Anterior cingulate cortex (tissue), 58 donors: ENCODE results near the gene FXYD4.

ENCODE experiments used
- DNase-seq, 58 donors: peaks; one replicate each; lab custom pipeline; 2025; lab: John Stamatoyannopoulos, UW

Gene FXYD4

GRCh38 chr10:43393606-43394360 is 22.3 kb downstream of the FXYD4 start:
- no peak for DNase-seq

GRCh38 chr10:43394868-43395267 is 23.4 kb downstream of the FXYD4 start:
- no peak for DNase-seq

- peak in 2 of 58 donors; percentile 13 to 15 for DNase-seq
Measured at GRCh38 chr10:43395571-43396060, 24.2 kb downstream of the FXYD4 start.

GRCh38 chr10:43396061-43396927 is 24.9 kb downstream of the FXYD4 start:
- DNase-seq = peak in 51 of 58 donors; percentile 19 to 89 (median 69)

- peak; percentile 27 to 89 (median 76) for DNase-seq
Measured at GRCh38 chr10:43396928-43397624, 25.6 kb downstream of the FXYD4 start.

GRCh38 chr10:43398939-43399319 is 27.5 kb downstream of the FXYD4 start:
- no peak for DNase-seq

GRCh38 chr10:43399320-43400310 is 28.2 kb downstream of the FXYD4 start:
- DNase-seq = no peak

- DNase-seq = no peak
Measured at GRCh38 chr10:43401627-43402026, 30.2 kb downstream of the FXYD4 start.

- no peak for DNase-seq
Measured at GRCh38 chr10:43402176-43402575, 30.7 kb downstream of the FXYD4 start.

GRCh38 chr10:43402880-43403452 is 31.5 kb downstream of the FXYD4 start:
- no peak for DNase-seq

- no peak for DNase-seq
Measured at GRCh38 chr10:43403911-43404703, 32.7 kb downstream of the FXYD4 start.

- no peak for DNase-seq
Measured at GRCh38 chr10:43404704-43405084, 33.3 kb downstream of the FXYD4 start.

- DNase-seq = peak in 23 of 58 donors; percentile 6 to 63 (median 36)
Measured at GRCh38 chr10:43407148-43407575, 35.7 kb downstream of the FXYD4 start.

- DNase-seq = peak in 53 of 58 donors; percentile 19 to 86 (median 60)
Measured at GRCh38 chr10:43407576-43408330, 36.3 kb downstream of the FXYD4 start.

GRCh38 chr10:43408331-43408709 is 36.9 kb downstream of the FXYD4 start:
- peak in 1 of 58 donors; percentile 25 for DNase-seq

GRCh38 chr10:43408710-43409384 is 37.4 kb downstream of the FXYD4 start, which contains the start of gene HNRNPF:
TSS of gene HNRNPF (minus strand) at chr10:43409186. CDS start at chr10:43387884, 21,302 bp downstream.
- peak; percentile 52 to 97 (median 93) for DNase-seq
